Stomach (tissue), 4 donors: Measurements from ENCODE around the gene SDK2.

ENCODE experiments used
- EP300 ChIP-seq: sonication (generic); formaldehyde crosslinking; IDR thresholded peaks from one replicate; pipeline ENCODE4 v1.6.1; 2017; ENCODE audit warnings: antibody characterized with exemption
- POLR2A ChIP-seq, 4 donors: fragments of 450-650 bp; IDR thresholded peaks; one replicate each; pipeline ENCODE4 v1.6.1; 2016; ENCODE audit warnings: antibody characterized with exemption in 4 of 4, control low read depth in 2 of 4, mild to moderate bottlenecking in 1 of 4, moderate library complexity in 1 of 4

DNA sequence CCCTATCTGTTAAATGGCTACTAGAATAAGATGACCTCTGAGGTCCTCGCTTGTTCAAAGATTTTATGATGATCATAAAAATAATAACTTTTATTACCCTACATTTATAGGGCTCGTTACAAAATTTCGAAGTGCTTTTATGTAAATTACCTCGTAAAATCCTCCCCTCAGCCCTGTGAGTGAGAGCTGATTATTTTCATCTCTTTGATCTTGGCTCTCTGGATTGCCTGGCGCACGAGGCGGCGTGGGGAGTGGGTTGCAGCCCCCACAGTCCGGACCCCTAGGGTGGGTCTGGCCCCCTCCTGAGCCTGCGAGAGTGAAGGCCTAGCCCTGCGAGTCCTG, 1.6 kb downstream of the SDK2 start:
- TF ChIP-seq POLR2A (IDR thresholded peaks at IDR 0.05) (no peak), EP300 (no peak)
